Activated CD8-positive, alpha-beta memory T cell treated with anti-CD3 and anti-CD28 coated beads, Interleukin-2, amount 50 U/mL, for 48 hours (primary cell): Measurements from ENCODE around the gene TNFRSF13B.
"Not testable (repeated sequence)": the region's sequence is repeated elsewhere in the genome, so short reads cannot be mapped to it uniquely, and the experiment has no call there.

Experiments
- DNase-seq: peaks from one replicate; pipeline ENCODE4 v3.0.0-alpha.2; 2020

TNFRSF13B gene

GRCh38 chr17:16971458-16972338, at the start of gene TNFRSF13B:
TSS of gene TNFRSF13B (minus strand) at chr17:16972118. CDS start at chr17:16972075, 43 bp downstream.
- no peak for DNase-seq

GRCh38 chr17:17021194-17021863, 49.4 kb upstream of the TNFRSF13B start:
- no peak for DNase-seq

GRCh38 chr17:17020821-17021193, 48.9 kb upstream of the TNFRSF13B start:
- no peak for DNase-seq

GRCh38 chr17:17019891-17020456, 48.1 kb upstream of the TNFRSF13B start:
- no peak for DNase-seq

- DNase-seq = no peak
Observed at GRCh38 chr17:17019430-17019762, 47.5 kb upstream of the TNFRSF13B start.

- no peak for DNase-seq
Observed at GRCh38 chr17:17018612-17019429, 46.9 kb upstream of the TNFRSF13B start.

GRCh38 chr17:17018021-17018441, 46.1 kb upstream of the TNFRSF13B start:
- no peak for DNase-seq

GRCh38 chr17:17017343-17018014, 45.6 kb upstream of the TNFRSF13B start:
- no peak for DNase-seq

- not testable (repeated sequence) for DNase-seq
Observed at GRCh38 chr17:17016199-17017197, 44.6 kb upstream of the TNFRSF13B start.

- no peak for DNase-seq
Observed at GRCh38 chr17:17015230-17015629, 43.3 kb upstream of the TNFRSF13B start.

GRCh38 chr17:17014748-17015124, 42.8 kb upstream of the TNFRSF13B start:
- DNase-seq = not testable (repeated sequence)

GRCh38 chr17:17013828-17014747, 42.2 kb upstream of the TNFRSF13B start:
- not testable (repeated sequence) for DNase-seq

GRCh38 chr17:17011043-17011907, 39.4 kb upstream of the TNFRSF13B start:
- DNase-seq = not testable (repeated sequence)

- not testable (repeated sequence) for DNase-seq
Observed at GRCh38 chr17:17010545-17011034, 38.7 kb upstream of the TNFRSF13B start.

GRCh38 chr17:17009972-17010371, 38.1 kb upstream of the TNFRSF13B start:
- DNase-seq = not testable (repeated sequence)

GRCh38 chr17:17008621-17009397, 36.9 kb upstream of the TNFRSF13B start:
- not testable (repeated sequence) for DNase-seq

GRCh38 chr17:17007891-17008290, 36.0 kb upstream of the TNFRSF13B start:
- not testable (repeated sequence) for DNase-seq
